HepG2 (cell line): ENCODE measurements around the gene HDAC4. TPM values are rescaled to one million over a fixed set of nuclear protein-coding genes. Genes with fewer than 3 reads are reported as not detected.

Experiments used
- CTCF ChIP-seq: sonication (generic); formaldehyde crosslinking; IDR thresholded peaks from 2 replicates; pipeline ENCODE4 v1.5.0; 2020; ENCODE audit warnings: mild to moderate bottlenecking, missing genetic modification reagents, moderate library complexity
- HOXA3 ChIP-seq: sonication (generic); formaldehyde crosslinking; IDR thresholded peaks from 2 replicates; pipeline ENCODE4 v1.5.0; 2020; ENCODE audit warnings: missing genetic modification reagents
- JUNB ChIP-seq: sonication (generic); formaldehyde crosslinking; IDR thresholded peaks from 2 replicates; pipeline ENCODE4 v1.8.0; 2022; ENCODE audit warnings: missing genetic modification reagents, mild to moderate bottlenecking, borderline replicate concordance
- MYC ChIP-seq: sonication (generic); formaldehyde crosslinking; IDR thresholded peaks from 2 replicates; pipeline ENCODE4 v1.9.0; 2021; ENCODE audit warnings: missing genetic modification reagents, borderline replicate concordance
- NAIF1 ChIP-seq: sonication (generic); formaldehyde crosslinking; IDR thresholded peaks from 2 replicates; pipeline ENCODE4 v1.5.0; 2020; ENCODE audit warnings: mild to moderate bottlenecking, missing genetic modification reagents, borderline replicate concordance
- NRL ChIP-seq: sonication (generic); formaldehyde crosslinking; IDR thresholded peaks from 2 replicates; pipeline ENCODE4 v1.5.0; 2020; ENCODE audit warnings: missing genetic modification reagents, mild to moderate bottlenecking, moderate library complexity, borderline replicate concordance
- PRDM10 ChIP-seq: sonication (generic); formaldehyde crosslinking; IDR thresholded peaks from 2 replicates; pipeline ENCODE4 v1.4.0; 2020; ENCODE audit warnings: low read depth, missing genetic modification reagents
- RXRA ChIP-seq: sonication (generic); formaldehyde crosslinking; IDR thresholded peaks from 2 replicates; pipeline ENCODE4 v1.5.1; 2020; ENCODE audit warnings: missing genetic modification reagents
- STAG1 ChIP-seq: sonication (generic); formaldehyde crosslinking; IDR thresholded peaks from 2 replicates; pipeline ENCODE4 v1.4.0; 2020; ENCODE audit warnings: missing genetic modification reagents
- TBX2 ChIP-seq: sonication (generic); formaldehyde crosslinking; IDR thresholded peaks from 2 replicates; pipeline ENCODE4 v1.5.0; 2020; ENCODE audit warnings: missing genetic modification reagents, mild to moderate bottlenecking, borderline replicate concordance
- TOPORS ChIP-seq: sonication (generic); formaldehyde crosslinking; IDR thresholded peaks from 2 replicates; pipeline ENCODE4 v1.8.0; 2023; ENCODE audit warnings: mild to moderate bottlenecking, missing genetic modification reagents
- XRCC5 ChIP-seq: fragments of 200-400 bp; formaldehyde crosslinking; optimal IDR thresholded peaks from 2 replicates; pipeline ENCODE3; 2017; ENCODE audit warnings: mild to moderate bottlenecking, low read length
- ZFP91 ChIP-seq: sonication (generic); formaldehyde crosslinking; IDR thresholded peaks from 2 replicates; pipeline ENCODE4 v1.9.0; 2022; ENCODE audit warnings: missing genetic modification reagents, mild to moderate bottlenecking, borderline replicate concordance
- ZNF12 ChIP-seq: sonication (generic); formaldehyde crosslinking; IDR thresholded peaks from 2 replicates; pipeline ENCODE4 v1.5.0; 2020; ENCODE audit warnings: missing genetic modification reagents
- ZNF263 ChIP-seq: sonication (generic); formaldehyde crosslinking; IDR thresholded peaks from 2 replicates; pipeline ENCODE4 v1.4.0; 2020; ENCODE audit warnings: missing genetic modification reagents
- ZNF468 ChIP-seq: sonication (generic); formaldehyde crosslinking; IDR thresholded peaks from 2 replicates; pipeline ENCODE4 v1.8.0; 2022; ENCODE audit warnings: mild to moderate bottlenecking, moderate library complexity, missing genetic modification reagents
- ZNF547 ChIP-seq: sonication (generic); formaldehyde crosslinking; IDR thresholded peaks from 2 replicates; pipeline ENCODE4 v1.5.1; 2020; ENCODE audit warnings: mild to moderate bottlenecking, missing genetic modification reagents
- ZNF724P ChIP-seq: sonication (generic); formaldehyde crosslinking; IDR thresholded peaks from 2 replicates; pipeline ENCODE4 v1.8.0; 2022; ENCODE audit warnings: missing genetic modification reagents, borderline replicate concordance
- polyA plus RNA-seq, 8 experiments: library from polyadenylated mRNA; depleted of rRNA in 3 of 8; stranded (reverse) in 7 of 8; unstranded in 1 of 8; fragments of >200 nt; fragmentation: Illumina TruSeq in 4 of 8; extraction: Trizol in 4 of 8; gene quantifications; 2 replicates each; pipeline versions ENCODE4 v1.2.1 to v1.2.3, GENCODE V29; 2011 to 2016; ENCODE audit warnings: low read depth in 4 of 8, missing spikeins in 1 of 8, mixed read lengths in 1 of 8; ENCODE audit not compliant: insufficient read depth in 1 of 8
- total RNA-seq, 5 experiments: library from RNA; depleted of rRNA; stranded (reverse); fragments of >200 nt; fragmentation: Illumina TruSeq; extraction: Trizol; gene quantifications; 2 replicates each; pipeline ENCODE4 v1.2.3, GENCODE V29; 2016; ENCODE audit warnings: low read depth in 1 of 5
- TF ChIP-seq, protein P1 (sequence below): sonication (generic); formaldehyde crosslinking; IDR thresholded peaks from 2 replicates; pipeline ENCODE4 v1.4.0; 2020; ENCODE audit warnings: missing genetic modification reagents

Gene HDAC4
- total and polyA plus RNA-seq, 2 of the 13 experiments (the other 11 are each of a cell fraction or from before 2014, with no cell fraction given), result 10.1 to 11.5 TPM

DNA sequence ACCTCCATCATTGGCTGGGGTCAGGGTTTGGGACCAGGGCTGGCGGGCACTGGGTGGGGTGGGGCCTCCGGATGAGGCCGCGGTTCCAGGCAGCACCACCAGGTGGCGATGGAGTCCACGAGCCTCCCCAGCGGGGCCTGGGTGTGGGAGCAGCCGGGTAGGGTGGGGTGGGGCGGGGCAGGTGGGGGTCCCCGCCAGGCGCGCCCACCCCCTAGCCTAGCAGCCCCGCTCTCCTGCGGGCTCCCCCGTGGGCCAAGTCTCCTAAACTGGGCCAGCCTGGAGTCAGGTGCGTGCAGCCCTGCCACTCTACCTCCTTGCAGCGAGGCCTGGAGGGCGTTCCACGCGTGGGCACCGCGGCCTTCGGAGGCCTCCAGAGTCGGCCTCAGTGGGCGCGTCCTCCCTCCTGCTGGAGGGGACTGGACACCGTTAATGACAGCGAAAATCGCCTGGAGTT lies 365.4 kb downstream of the HDAC4 start (continued):
- TF ChIP-seq STAG1 (peak; percentile 87), ZNF724P (CRISPR knock-in tag) (0 out of 2 replicates have a peak, but pooled peaks have one; percentile 10), NRL (CRISPR knock-in tag) (no peak), ZNF468 (CRISPR knock-in tag) (no peak), TOPORS (CRISPR knock-in tag) (no peak), CTCF (CRISPR knock-in tag) (peak; percentile 87), XRCC5 (peak; percentile 14), PRDM10 (CRISPR knock-in tag) (no peak), ZNF12 (no peak), ZNF547 (CRISPR knock-in tag) (no peak), TBX2 (CRISPR knock-in tag) (0 out of 2 replicates have a peak, but pooled peaks have one; percentile 29), ZNF263 (peak; percentile 52; the same call in 1 of the 2 replicates), ZFP91 (0 out of 2 replicates have a peak, but pooled peaks have one; percentile 38), NAIF1 (CRISPR knock-in tag) (no peak), JUNB (CRISPR knock-in tag) (no peak), HOXA3 (CRISPR knock-in tag) (0 out of 2 replicates have a peak, but pooled peaks have one; percentile 13), RXRA (peak; percentile 29; the same call in 1 of the 2 replicates), MYC (CRISPR knock-in tag) (0 out of 2 replicates have a peak, but pooled peaks have one; percentile 25)
- TF ChIP-seq, protein P1, sequence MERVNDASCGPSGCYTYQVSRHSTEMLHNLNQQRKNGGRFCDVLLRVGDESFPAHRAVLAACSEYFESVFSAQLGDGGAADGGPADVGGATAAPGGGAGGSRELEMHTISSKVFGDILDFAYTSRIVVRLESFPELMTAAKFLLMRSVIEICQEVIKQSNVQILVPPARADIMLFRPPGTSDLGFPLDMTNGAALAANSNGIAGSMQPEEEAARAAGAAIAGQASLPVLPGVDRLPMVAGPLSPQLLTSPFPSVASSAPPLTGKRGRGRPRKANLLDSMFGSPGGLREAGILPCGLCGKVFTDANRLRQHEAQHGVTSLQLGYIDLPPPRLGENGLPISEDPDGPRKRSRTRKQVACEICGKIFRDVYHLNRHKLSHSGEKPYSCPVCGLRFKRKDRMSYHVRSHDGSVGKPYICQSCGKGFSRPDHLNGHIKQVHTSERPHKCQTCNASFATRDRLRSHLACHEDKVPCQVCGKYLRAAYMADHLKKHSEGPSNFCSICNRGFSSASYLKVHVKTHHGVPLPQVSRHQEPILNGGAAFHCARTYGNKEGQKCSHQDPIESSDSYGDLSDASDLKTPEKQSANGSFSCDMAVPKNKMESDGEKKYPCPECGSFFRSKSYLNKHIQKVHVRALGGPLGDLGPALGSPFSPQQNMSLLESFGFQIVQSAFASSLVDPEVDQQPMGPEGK (CRISPR knock-in tag), result peak; percentile 58; the same call in 1 of the 2 replicates
